ENCODE measurements around the gene UBE3B. TPM values are rescaled to one million over a fixed set of nuclear protein-coding genes. Genes with fewer than 3 reads are reported as not detected.

Gene UBE3B
- polyA plus RNA-seq, 4 donors, result 24.8 to 39.3 (median 35.2) TPM

DNA sequence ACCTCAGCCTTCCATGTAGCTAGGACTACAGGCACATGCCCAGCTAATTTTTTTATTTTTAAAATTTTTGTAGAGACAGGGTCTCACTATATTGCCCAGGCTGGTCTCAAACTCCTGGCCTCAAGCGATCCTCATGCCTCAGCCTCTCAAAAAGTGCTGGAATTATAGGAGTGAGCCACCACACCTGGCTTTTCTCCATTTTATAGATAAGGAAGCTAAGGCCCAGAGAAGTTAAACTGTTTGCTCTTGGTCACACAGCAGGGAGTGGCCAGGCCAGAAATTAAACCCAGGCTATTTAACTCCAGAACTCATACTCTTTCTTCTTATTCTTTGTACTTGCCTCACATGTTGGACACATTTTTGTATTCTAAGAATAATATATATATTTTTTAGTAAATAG, 16.5 kb downstream of the UBE3B start:
- no peak for DNase-seq (ENCODE audit: low read depth in 4 of 4, low spot score in 2 of 4)

DNA sequence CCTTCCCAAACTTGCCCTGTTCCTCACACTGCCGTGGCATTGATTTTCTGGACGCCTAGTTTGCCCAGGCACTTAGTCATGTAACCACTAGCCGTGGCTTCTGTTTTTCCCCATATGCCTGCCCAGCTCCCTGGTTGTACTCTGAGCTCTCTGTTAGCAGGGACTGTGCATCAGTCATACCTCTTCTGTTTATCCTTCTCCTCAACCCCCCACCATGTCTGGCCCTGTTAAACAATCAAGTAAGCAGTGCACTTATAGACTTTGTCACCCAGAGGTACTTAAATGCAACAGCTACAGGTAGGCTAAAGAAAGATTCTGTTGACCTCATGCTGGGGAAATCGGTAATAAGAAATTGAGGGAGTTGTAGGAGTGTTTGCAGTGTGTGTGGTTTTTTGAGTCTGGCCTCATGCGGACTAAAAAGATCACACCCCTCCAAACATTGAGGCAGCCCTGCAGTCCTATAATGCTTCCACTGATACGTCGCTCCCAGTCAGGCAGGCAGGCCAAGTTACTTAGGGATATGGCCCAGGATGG, 17.0 kb downstream of the UBE3B start:
- DNase-seq (ENCODE audit: low read depth in 4 of 4, low spot score in 2 of 4), result no peak

DNA sequence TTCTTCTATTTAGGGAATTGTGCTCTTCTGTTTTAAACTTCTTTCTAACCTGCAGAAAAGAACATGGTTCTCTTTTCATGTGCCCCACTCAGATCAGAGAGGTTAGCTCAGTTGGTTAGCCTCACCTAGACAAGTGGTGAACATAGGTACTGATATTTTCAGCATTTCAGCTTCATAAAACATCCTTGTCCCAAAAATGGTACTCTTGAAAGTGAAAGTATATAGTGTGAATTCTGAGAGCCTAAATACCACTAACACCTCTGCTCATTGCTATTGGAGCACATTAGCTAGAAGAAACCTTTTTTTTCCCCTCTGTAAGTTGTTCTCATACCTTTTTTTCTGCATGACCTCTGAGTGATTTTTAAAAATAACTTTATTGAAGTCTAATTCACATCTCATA, 17.6 kb downstream of the UBE3B start:
- no peak for DNase-seq (ENCODE audit: low read depth in 4 of 4, low spot score in 2 of 4)

DNA sequence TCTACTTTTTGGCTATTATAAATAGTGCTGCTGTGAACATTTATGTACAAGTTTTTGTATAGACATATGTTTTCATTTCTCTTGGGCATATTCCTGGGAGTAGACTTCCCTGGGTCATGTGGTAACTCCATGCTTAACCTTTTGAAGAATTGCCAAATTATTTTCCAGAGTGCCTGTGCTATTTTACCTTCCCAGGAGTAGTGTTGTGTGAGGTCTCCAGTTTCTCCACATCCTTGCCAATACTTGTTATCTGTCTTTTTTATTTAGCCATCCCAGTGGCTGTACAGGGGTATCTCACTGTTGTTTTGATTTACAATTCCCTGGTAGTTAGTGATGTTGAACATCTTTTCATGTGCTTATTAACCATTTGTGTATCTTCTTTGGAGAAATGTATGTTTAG, 18.9 kb downstream of the UBE3B start:
- no peak for DNase-seq (ENCODE audit: low read depth in 4 of 4, low spot score in 2 of 4)

DNA sequence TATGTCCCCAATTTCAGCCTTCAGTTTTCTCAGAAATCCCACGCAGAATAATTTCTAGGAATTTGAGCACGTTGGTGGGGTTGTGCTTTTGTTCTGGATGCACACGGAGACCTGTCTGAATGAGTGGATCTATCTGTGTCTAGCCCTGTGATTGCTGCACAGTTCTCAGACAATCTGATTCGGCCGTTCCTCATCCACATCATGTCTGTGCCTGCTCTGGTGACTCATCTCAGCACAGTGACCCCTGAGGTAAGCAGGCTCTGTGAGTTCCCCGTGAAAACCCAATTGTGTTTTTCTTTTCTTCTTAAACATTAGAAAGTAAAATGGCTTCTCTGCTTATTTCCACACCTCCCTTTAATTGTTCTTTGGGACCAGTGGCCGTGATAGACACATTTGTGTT, 20.2 kb downstream of the UBE3B start:
- no peak for DNase-seq (ENCODE audit: low read depth in 4 of 4, low spot score in 2 of 4)

DNA sequence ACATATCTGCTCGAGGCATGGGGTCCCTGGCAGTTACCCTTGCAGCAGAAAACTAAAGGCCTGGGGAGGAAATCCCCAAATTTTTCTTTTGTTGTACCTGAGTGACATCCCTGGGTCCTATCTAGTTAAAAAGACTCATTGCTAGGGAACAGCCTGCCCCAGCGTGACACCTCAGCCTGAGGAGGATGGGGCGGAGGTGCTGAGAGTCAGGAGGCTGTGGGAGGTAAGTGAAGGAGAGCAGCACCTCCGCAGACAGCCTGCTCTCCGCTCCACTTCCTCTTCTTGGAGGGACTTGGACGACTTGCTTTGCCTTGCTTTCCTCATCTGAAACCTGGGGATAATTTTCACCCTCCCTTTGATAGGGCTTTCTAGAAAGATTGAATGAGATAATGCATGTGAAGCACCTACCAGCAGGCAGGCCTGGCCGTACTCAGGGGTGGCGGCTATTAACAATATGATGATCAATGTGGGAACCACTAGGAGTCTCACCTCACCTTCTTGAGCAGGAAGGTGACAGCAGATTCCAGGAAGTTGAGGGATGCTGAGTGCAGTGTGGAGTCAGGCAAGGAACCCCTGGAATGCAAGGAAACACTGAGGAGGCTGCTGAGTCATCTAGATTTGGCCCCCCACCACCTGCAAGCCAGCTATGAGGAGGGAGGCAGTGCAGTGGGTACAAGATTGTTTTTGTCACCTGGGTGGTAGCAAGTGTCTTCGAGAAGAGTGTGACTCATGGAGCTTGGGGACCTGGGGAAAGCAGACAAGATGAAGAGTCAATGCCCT, 23.2 kb downstream of the UBE3B start:
- DNase-seq (ENCODE audit: low read depth in 4 of 4, low spot score in 2 of 4), result no peak

DNA sequence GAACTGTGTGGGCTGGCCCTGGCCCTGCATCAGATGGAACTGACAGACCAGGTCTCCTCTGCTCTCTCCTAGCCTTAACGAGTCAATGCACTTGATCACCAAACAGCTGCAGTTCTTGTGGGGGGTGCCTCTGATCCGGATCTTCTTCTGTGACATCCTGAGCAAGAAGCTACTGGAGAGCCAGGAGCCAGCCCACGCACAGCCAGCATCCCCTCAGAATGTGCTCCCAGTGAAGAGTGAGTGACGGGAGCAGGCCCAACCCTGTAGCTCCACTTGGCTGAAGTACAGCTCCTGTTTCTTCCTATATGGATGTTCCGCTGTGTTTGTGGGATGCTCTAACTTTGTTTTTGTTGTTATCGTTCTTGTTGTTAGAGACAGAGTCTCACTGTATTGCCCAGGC, 23.9 kb downstream of the UBE3B start:
- no peak for DNase-seq (ENCODE audit: low read depth in 4 of 4, low spot score in 2 of 4)

DNA sequence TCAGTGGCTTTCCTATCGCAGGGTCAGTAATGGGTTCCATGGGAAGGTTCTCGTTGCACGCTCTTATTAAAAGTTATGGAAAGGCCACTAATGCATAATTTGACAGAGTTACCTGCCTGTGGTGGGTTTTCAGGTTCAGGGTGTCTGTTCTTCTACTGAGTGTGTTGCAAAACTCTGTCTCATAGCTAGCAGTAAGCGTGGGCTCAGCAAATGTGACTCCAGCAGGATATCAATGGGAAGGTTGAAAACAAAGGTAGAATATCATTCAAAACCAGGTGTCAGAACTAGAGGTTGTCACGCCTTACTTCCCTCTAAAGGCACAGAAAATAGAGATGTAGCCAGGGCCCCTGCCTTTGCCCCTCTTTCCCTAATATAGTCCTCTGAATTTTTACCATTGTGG, 24.9 kb downstream of the UBE3B start:
- no peak for DNase-seq (ENCODE audit: low read depth in 4 of 4, low spot score in 2 of 4)

DNA sequence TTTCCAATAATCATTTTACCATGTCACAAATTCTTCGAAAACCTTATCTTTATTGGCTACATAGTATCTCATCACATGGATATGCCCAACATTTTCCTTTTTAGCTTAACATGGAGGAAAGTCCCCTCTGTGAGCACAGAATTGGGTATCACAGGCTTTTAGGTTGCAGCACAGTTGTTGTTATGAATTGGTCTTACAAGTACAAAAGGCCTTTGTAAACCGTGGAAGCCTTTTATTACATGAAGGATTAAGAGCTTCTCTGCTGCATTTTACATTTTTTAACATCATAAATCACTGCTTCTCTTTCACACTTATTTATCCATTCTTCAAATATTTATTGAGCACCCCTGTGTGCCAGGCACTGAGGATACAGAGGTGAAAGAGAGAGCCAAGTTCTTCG, 26.2 kb downstream of the UBE3B start:
- no peak for DNase-seq (ENCODE audit: low read depth in 4 of 4, low spot score in 2 of 4)

DNA sequence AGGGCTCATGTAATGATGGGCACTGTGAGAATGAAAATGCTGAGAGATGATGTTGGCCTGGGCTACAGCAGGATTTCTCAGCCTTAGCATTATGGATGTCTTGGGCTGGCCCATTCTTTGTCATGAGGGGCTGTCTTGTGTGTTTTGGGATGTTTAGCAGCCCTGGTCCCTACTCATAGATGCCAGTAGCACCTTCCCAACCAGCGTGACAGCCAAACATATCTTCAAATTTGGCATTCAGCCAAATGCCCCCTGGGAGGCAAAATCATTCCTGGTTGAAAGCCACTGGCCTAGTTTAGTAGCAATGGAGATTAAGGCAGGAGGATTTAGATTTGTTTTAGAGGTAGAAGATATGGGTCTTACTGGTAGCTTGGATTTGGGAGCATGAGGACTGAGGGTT, 26.6 kb downstream of the UBE3B start:
- DNase-seq (ENCODE audit: low read depth in 4 of 4, low spot score in 2 of 4), result no peak

DNA sequence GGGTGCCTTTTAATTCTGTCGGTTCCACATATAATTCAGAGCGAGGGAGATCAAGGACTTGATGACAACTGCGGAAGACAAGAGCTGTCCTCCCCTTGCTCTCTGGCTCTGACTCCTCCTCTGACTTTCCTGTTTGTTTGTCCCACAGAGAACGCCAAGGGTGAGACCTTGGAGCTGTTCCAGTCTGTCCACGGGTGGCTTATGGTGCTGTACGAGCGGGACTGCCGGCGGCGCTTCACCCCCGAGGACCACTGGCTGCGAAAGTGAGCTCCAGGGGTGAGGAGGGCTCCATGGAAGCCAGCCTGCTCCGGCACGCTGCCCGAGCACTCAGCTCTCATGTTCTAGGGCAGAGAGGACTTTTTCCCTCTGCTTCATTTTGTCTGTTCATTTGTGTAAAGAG, 32.8 kb downstream of the UBE3B start:
- DNase-seq (ENCODE audit: low read depth in 4 of 4, low spot score in 2 of 4), result no peak

DNA sequence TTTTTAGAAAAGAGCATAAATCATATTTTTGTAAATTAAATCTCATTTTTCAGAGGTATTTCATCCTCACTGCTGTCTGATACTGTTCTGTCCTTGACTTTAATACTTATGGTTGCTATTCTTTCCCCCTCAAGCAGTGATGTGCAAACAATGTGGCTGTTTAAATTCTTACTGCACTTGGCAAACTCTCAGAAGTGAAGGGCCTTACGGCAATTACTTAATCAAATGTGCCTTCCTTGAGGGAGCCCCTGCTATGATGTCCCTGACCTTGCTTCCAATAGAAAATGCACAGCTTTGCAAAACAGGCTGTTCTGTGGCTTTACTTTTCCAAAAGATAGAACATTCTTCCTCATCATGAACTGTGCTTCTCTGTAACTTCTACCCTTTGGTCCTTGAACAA, 35.2 kb downstream of the UBE3B start:
- DNase-seq (ENCODE audit: low read depth in 4 of 4, low spot score in 2 of 4), result no peak

DNA sequence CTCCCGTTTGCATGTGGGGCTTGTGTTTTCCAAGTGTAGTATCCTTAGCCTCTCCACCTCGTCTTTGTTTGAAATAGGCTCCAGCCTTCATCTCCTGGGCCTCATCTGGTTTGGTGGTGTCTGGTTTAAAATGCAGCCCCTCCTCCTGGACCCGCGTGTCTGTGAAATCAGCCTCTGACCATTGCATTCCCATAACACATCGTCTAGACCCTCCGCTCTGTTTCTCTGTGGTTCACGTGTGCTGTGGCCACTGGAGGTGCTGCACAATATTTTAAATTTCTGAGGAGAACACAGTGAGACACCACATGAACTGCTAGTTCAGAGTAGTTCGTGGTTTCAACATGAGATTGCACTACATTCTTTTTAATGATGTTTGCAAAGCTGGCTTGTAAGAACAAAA, 35.6 kb downstream of the UBE3B start:
- no peak for DNase-seq (ENCODE audit: low read depth in 4 of 4, low spot score in 2 of 4)

DNA sequence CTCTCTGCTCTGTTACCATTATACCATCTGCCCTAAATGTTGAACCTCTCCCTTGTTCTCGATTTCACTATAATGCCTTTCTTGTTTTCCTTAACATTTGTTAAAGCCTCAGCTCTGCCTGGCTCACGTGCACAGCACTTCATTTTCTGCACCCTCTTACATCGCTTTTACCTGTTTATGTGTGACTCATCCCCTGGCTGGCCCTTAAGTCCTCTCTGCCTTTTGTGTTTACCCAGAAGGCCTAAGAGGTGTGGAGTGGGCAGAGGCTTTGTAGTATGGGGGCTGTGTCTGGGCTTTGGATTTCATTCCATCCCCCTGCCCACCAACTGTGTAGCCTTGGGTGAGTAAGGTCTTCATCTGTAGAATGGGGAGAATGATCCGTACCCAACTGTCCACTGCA, 36.5 kb downstream of the UBE3B start:
- DNase-seq (ENCODE audit: low read depth in 4 of 4, low spot score in 2 of 4), result no peak

DNA sequence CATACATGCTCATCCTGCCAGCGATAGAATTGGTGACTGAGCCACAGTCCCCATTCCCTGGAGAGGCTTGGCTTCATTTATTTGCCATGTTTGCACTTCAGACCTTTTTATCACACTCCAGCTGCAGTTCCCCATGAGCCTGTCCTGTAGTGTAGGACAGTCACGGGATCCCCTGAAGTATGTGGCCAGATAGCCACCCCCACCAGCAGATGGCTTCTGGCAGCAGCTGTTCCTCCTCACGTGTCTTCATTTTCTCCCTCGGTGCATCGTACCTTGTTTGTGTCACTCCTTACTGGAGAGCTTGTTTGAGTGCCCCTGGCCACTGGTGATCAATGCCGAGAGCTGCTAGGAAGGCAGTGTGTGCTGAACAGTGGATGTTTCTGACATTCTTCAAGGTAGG, 40.2 kb downstream of the UBE3B start:
- no peak for DNase-seq (ENCODE audit: low read depth in 4 of 4, low spot score in 2 of 4)

DNA sequence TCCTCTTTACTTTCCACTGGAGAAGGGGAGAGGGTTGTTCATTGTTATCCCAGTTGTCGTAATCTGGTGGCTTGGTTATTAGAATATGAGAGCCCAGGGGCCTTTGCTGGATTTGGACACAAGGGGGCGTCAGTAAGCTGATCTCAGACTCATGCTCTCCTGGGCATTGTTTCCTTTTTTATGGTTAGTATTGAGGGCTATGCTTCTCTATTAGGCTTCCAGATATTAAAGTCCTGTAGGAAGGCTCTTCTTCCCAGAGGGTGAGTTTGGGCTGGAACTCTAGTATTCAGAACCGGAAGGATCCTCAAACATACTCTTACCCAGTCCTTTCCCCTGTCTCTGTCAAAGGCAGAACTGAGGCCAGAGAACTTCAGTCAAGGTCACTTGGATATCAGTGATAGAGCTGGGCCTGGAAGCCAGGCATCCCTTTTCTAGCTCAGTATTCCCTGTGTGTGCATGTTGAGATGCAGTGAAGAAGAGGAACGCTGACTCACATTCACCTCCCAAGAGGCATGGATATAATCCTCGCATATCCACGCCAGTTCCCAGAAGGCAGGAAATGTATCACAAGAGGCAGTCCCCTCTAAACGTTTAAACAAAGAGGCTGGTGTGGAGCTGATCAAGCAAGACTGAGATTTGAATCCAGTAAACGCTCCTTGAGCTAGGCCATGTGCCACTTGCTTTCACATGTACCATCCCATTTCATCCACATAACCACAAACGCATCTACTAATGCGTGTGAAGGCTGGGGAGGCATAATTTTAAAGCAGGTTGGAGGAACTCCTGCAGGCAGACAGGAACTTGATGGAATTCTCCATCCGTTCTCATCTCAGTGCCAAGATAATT, 41.6 kb downstream of the UBE3B start:
- DNase-seq (ENCODE audit: low read depth in 4 of 4, low spot score in 2 of 4), result peak in 3 of 4 donors; percentile 18 to 37 (median 35)

DNA sequence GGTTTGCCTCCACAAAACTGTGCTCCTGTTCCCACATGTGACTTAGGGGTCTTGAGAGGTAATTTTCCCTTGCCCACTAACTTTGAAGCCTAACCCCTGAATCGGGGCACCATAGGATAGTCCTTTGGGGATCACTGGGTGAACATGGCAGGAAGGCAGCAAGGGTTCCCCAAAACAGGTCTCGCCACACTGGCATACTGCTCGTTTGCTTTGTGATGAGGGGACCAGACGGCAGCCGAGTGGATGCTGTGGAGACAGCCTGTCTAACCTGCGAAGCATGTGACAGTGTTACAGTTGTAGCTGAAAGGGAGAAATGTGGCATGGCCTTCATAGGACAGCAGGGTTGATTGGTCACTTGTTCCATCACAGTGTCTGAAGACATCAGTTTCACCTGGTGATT, 42.4 kb downstream of the UBE3B start:
- no peak for DNase-seq (ENCODE audit: low read depth in 4 of 4, low spot score in 2 of 4)

DNA sequence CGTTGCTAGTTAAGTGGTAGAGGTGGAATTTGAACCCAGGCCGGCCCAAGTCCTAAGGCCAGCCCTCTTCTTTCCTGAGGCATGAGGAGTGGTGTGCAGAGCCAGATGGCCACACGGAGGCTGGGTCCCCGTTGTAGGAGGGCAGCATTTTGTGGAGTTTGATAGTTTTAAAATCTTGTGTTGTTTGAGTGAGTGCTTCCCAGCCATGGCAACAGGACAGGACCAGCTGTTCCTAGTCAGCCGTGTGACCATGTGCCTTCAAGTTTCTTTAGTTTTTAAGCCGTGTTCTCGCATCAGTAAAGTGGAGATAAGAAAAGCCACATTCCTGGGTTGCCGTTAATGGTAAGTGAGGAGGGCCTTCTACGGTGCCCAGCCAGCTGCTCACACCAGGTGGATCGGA, 44.4 kb downstream of the UBE3B start:
- no peak for DNase-seq (ENCODE audit: low read depth in 4 of 4, low spot score in 2 of 4)

DNA sequence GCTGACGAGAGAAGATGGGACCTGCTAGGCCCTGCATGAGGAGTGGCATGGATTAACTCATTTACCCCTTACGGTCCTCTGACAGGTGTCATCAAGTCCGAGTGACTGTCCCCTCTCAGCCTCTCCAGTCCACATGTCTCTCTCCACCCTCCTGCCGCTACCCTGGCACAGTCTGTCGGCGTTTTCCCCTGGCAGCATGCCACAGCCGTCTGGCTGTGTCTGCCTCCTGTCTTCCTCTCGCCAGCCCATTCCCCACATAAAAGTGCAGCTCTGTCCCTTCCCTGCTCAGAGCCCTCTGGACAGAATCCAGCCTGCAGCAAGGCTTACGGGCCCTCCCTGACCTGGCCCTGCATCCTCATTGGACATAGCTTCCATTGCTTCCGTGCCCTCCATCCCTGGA, 45.6 kb downstream of the UBE3B start:
- no peak for DNase-seq (ENCODE audit: low read depth in 4 of 4, low spot score in 2 of 4)

DNA sequence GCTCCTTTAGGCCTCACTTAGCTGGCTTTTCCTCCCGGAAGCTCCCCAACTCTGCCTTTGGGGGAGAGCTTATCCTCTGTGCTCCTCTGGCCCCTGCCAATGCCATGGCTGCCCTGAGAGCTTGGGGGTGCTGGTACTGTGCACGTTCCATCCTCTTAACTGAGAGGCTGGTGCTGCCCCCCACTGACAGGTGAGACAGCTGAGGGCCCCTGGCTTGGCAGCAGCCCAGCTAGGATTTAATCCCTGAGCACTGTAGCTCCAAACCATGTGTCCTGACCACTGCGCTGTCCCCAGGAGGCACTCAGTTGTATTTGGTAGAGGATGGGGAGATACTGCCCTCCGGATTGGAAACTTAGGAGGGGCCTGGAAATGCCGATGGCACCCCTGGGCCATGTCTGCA, 46.1 kb downstream of the UBE3B start:
- DNase-seq (ENCODE audit: low read depth in 4 of 4, low spot score in 2 of 4), result no peak

DNA sequence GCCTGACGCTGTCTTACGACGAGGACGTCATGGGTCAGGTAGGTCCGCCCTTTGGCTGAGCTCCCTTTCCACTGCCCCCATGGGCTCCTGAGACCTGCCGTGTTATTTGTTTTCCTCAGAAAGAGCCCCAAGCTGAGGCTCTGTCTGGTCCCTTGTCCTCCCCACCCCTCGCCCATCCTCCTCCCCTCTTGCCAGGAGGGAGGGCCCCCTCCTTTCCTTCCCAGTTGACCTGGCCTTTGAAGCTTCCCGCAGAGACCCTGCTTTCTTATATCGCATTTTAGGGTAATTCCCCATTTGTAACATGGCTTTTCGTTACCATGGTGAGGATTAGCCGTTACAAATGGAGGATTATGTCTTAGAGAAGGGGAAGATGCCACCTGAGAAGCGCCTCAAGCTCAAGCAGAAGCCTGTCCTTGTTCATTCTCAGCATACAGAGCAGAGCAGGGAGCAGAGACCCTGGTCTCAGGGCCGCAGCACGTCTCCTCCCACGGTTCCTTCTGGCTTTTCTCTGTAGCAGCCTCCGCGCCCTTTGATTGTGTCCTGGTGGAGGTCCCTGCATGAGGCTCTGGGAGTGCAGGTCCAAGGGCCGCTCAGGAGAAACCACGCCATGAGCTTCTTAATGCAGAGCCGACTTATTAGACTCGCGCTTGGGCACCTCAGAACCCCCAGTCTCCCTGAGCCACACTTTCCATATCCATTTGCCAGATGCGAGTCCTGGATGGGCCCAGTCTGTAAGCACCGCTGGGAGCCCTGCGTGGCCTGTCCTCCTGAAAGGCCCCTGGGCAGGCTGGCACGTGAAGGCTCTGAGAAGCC, 47.2 kb downstream of the UBE3B start:
- no peak for DNase-seq (ENCODE audit: low read depth in 4 of 4, low spot score in 2 of 4)

Measured in left renal cortex interstitium (tissue), 4 donors.